HG02852 (cell line): ENCODE results near the gene MS4A8.
A peak's percentile ranks its signal among the peaks of the same experiment; 100 is the strongest.

Experiments used
- ATAC-seq: cut with Tn5 transposase; IDR thresholded peaks from one replicate; pipeline ENCODE4 v1.9.1; 2021; ENCODE audit warnings: mild to moderate bottlenecking, moderate library complexity; ENCODE audit not compliant: unreplicated experiment

MS4A8 gene

DNA sequence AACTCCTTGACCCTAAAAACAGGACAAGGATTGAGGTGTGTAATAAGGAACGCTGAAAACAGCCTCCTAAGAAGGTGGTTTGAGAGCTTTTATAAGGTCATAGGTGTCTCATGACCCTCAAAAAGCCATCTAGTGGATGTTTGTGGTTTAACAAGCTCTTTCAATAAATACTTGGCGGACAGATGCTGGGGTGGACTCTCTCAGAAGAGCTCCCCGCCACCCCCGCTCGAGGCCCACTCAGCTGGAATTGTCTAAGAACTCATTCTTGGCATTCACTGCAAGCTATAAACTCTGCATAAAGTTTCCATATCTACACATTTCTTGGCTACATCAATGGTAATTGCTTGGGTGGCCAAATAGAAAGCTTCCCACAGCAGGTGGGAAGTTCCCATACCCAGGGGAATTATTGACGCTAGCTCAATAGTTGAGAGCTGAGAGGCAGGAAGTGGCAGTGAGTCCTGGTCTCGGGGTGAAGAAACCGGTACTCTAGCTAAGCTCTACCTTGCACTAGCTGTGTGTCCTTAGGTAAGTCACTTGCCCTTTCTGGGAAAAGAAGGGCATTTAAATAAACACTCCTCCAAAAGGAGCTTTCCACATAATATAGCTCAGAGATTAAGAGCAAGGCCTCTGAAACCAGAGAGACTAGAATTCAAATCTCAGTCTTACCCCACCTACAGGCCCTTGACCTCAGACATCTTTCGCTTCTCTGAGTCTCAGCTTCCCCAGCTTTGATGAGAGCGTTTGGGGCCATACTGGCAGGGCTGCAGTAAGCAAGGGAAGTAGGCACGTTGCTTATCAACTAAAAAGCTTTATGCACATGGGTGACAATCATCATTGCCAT is 63.7 kb downstream of the MS4A8 start:
- peak; percentile 56 for ATAC-seq

- peak; percentile 34 for ATAC-seq
These were observed 64.4 kb downstream of the MS4A8 start for GRCh38 chr11:60763692-60764369.

- peak; percentile 38 for ATAC-seq
These were observed 65.5 kb downstream of the MS4A8 start for GRCh38 chr11:60764879-60765278.

DNA sequence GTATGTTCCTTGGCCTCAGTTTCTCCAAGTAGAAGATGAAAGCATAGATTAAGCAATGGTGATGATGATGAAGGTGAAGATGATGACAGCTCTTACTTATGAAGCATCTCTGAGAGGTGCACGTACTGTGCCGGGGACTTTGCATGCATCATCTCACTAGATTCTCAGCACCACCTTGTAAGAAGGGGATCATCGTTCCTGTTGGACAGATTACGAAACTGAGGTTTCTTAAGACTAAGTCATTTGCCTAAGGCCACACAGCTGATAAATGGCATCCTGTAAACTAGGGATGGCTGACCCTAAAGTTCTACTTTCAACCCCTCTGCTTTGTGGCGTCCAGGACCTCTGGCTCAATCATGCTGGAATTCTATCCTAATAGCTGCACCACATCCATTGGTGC is 65.9 kb downstream of the MS4A8 start:
- ATAC-seq = no peak
